Calu3 (cell line): ENCODE data around the gene WNT7B. TPM values are rescaled to one million over a fixed set of nuclear protein-coding genes. Genes with fewer than 3 reads are reported as not detected.
A peak's percentile ranks its signal among the peaks of the same experiment; 100 is the strongest.

ENCODE experiments used
- BruUV-seq: library from RNA; stranded (reverse); fragments of 400-500 nt; replicated peaks from 2 replicates; lab custom pipeline; 2021; lab: Mats Ljungman, UMichigan
- CTCF ChIA-PET: fragments of 300-600 bp; sonication (Branson Sonifier 250); formaldehyde crosslinking; loops from one replicate; lab custom pipeline; 2022; ENCODE audit warnings: antibody characterized with exemption; lab: Charles Lee
- DNase-seq: peaks from one replicate; pipeline ENCODE4 v3.0.0; 2022
- H3K27ac Mint-ChIP-seq: one replicate; pipeline ENCODE4 v1.8.0; 2022; ENCODE audit warnings: mixed read lengths; ENCODE audit not compliant: unreplicated experiment
- H3K27me3 Mint-ChIP-seq: one replicate; pipeline ENCODE4 v1.8.0; 2022; ENCODE audit warnings: mixed read lengths; ENCODE audit not compliant: unreplicated experiment
- H3K36me3 Mint-ChIP-seq: one replicate; pipeline ENCODE4 v1.8.0; 2022; ENCODE audit warnings: mild to moderate bottlenecking, moderate library complexity, mixed read lengths; ENCODE audit not compliant: insufficient read depth, unreplicated experiment
- H3K4me1 Mint-ChIP-seq: one replicate; pipeline ENCODE4 v1.8.0; 2022; ENCODE audit warnings: mild to moderate bottlenecking, low read depth, mixed read lengths; ENCODE audit not compliant: unreplicated experiment
- H3K4me3 Mint-ChIP-seq: one replicate; pipeline ENCODE4 v1.8.0; 2022; ENCODE audit warnings: mild to moderate bottlenecking, low read depth, moderate library complexity, mixed read lengths; ENCODE audit not compliant: unreplicated experiment
- H3K9me3 Mint-ChIP-seq: one replicate; pipeline ENCODE4 v1.8.0; 2022; ENCODE audit warnings: low read depth, mixed read lengths; ENCODE audit not compliant: unreplicated experiment
- intact Hi-C: fragments of 100-400 bp; cut with micrococcal nuclease; formaldehyde crosslinking; loops from one replicate; pipeline ENCODE4 v1.10.0; 2022; ENCODE audit not compliant: unreplicated experiment
- total RNA-seq: library from RNA; stranded (reverse); gene quantifications from 2 replicates; pipeline ENCODE4 v1.2.3, GENCODE V29; 2022
- TF ChIP-seq, protein P1 (sequence below): fragments of 200-600 bp; IDR thresholded peaks from one replicate; pipeline ENCODE4 v1.8.0; 2022; ENCODE audit warnings: antibody characterized with exemption; ENCODE audit not compliant: unreplicated experiment

WNT7B gene
- total RNA-seq, 1 experiment from 2014 or later: 100.0 TPM

- intact Hi-C loops: loop anchor here (2.0 kb wide), 1 partner anchor 110 kb away; no protein-coding TSS in a partner anchor
- no TSS peak for BruUV-seq
- Mint-ChIP-seq H3K27ac (peak overlapping the region; percentile 68), H3K9me3 (no peaks in the 10 kb centered on the region), H3K4me1 (peaks cover 29% of the 10 kb centered on the region), H3K36me3 (peaks cover 44% of the 10 kb centered on the region), H3K27me3 (no peaks in the 10 kb centered on the region), H3K4me3 (no peak overlapping the region)
- CTCF ChIA-PET: interaction anchor here (0.7 to 1.4 kb wide), 6 partner anchors 33 to 242 kb away, joined by 3 to 9 read pairs (median 3); no protein-coding TSS in a partner anchor
- TF ChIP-seq, protein P1, sequence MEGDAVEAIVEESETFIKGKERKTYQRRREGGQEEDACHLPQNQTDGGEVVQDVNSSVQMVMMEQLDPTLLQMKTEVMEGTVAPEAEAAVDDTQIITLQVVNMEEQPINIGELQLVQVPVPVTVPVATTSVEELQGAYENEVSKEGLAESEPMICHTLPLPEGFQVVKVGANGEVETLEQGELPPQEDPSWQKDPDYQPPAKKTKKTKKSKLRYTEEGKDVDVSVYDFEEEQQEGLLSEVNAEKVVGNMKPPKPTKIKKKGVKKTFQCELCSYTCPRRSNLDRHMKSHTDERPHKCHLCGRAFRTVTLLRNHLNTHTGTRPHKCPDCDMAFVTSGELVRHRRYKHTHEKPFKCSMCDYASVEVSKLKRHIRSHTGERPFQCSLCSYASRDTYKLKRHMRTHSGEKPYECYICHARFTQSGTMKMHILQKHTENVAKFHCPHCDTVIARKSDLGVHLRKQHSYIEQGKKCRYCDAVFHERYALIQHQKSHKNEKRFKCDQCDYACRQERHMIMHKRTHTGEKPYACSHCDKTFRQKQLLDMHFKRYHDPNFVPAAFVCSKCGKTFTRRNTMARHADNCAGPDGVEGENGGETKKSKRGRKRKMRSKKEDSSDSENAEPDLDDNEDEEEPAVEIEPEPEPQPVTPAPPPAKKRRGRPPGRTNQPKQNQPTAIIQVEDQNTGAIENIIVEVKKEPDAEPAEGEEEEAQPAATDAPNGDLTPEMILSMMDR: no peak
- peak; percentile 72 for DNase-seq
Observed at GRCh38 chr22:45974498-45974897, 2.5 kb downstream of the WNT7B start.

DNA sequence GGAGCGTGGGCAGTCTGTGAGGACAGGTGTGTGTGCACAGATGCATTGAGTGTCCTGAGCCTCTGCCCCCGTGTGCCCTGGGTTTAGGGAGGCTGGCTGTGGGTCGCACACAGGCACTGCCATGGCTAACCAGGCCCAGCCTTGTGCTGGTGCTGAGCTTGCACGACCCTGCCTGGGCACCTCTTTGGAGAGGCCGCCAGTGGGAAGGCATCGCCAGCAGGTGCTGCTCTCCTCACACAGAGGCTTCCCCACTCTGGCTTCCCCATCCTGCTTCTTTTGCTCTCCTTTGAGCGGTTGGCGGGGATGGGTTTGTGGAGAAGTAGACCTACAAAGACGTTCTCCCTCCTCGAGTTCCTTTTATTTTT is 4.1 kb downstream of the WNT7B start:
- intact Hi-C loops: no loop called here
- TF ChIP-seq, protein P1: no peak
- Mint-ChIP-seq H3K4me1 (peaks cover 45% of the 10 kb centered on the region), H3K36me3 (peaks cover 54% of the 10 kb centered on the region), H3K27me3 (no peaks in the 10 kb centered on the region), H3K4me3 (no peak overlapping the region), H3K9me3 (no peaks in the 10 kb centered on the region), H3K27ac (peak overlapping the region; percentile 37)
- CTCF ChIA-PET: interaction anchor here (0.6 kb wide), 1 partner anchor 301 kb away, joined by 4 read pairs; no protein-coding TSS in a partner anchor
- no peak for DNase-seq
- no TSS peak for BruUV-seq

GRCh38 chr22:45972091-45972888 is 4.7 kb downstream of the WNT7B start:
- H3K27me3 Mint-ChIP-seq: no peaks in the 10 kb centered on the region
- no peak overlapping the region for H3K4me3 Mint-ChIP-seq
- CTCF ChIA-PET: no interaction called here
- no peaks in the 10 kb centered on the region for H3K9me3 Mint-ChIP-seq
- TF ChIP-seq, protein P1: no peak
- no peak for DNase-seq
- BruUV-seq: no TSS peak
- peaks cover 48% of the 10 kb centered on the region for H3K36me3 Mint-ChIP-seq
- intact Hi-C loops: no loop called here
- H3K27ac Mint-ChIP-seq: no peak overlapping the region
- peaks cover 47% of the 10 kb centered on the region for H3K4me1 Mint-ChIP-seq

DNA sequence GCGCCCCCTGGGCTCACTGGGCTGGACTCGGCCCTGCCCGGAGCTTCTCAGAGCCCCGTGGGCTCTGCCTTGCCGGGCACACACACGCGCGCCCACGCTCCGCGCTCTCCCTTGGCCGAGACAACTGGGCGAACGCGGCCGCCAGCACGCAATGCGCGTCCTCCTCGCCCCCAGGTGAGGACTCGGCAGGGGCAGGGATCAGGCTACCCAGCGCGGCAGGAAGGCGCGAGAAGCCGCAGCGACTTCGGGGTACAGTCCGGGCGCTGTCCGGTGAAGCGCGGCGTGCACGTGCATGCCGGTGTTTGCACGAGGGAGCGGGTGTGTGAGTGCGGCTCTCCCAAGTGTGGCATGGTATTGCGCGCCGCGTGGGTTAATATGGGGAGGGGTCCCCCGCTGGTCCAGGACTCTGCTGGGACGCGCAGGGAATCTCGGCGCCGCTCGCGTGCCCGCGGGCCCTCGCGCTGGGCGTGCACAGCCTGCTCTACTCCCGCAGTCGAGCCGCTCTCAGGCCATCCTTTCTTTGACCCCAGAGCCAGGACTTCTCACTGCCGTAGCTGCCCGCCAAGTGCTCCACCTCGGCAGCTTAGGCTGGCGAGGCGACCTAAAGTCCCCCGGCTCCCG is 5.4 kb downstream of the WNT7B start:
- Mint-ChIP-seq H3K4me3 (no peak overlapping the region), H3K9me3 (no peaks in the 10 kb centered on the region), H3K36me3 (peaks cover 46% of the 10 kb centered on the region), H3K27ac (no peak overlapping the region), H3K4me1 (peaks cover 47% of the 10 kb centered on the region), H3K27me3 (no peaks in the 10 kb centered on the region)
- no TSS peak for BruUV-seq
- CTCF ChIA-PET: no interaction called here
- TF ChIP-seq, protein P1: no peak
- intact Hi-C loops: no loop called here
- no peak for DNase-seq
